HG03558 (cell line): Measurements from ENCODE around the gene REXO2.

Source experiments
- ATAC-seq: cut with Tn5 transposase; IDR thresholded peaks from one replicate; pipeline ENCODE4 v1.9.1; 2021; ENCODE audit warnings: moderate number of reproducible peaks; ENCODE audit not compliant: unreplicated experiment; ENCODE audit errors: extremely low read depth

The REXO2 gene

GRCh38 chr11:114439229-114440120 is at the start of gene REXO2:
REXO2 (plus strand) TSS chr11:114439467; CDS start chr11:114439529, 62 bp downstream.
- peak; percentile 95 for ATAC-seq

GRCh38 chr11:114392735-114393667 is 46.3 kb upstream of the REXO2 start:
- ATAC-seq = no peak

GRCh38 chr11:114395736-114396135 is 43.5 kb upstream of the REXO2 start:
- ATAC-seq = no peak

GRCh38 chr11:114396916-114397315 is 42.4 kb upstream of the REXO2 start:
- no peak for ATAC-seq

- ATAC-seq = no peak
These were observed 41.8 kb upstream of the REXO2 start for GRCh38 chr11:114397349-114397982.

GRCh38 chr11:114398303-114398920 is 40.9 kb upstream of the REXO2 start:
- no peak for ATAC-seq

GRCh38 chr11:114399490-114400215 is 39.6 kb upstream of the REXO2 start:
- peak; percentile 15 for ATAC-seq

- ATAC-seq = peak; percentile 93
These were observed 38.9 kb upstream of the REXO2 start, which contains the start of the genes C11orf71 and RBM7 for GRCh38 chr11:114400216-114400914. C11orf71 (minus strand) TSS chr11:114400511; CDS start chr11:114400331, 180 bp downstream. RBM7 (plus strand) TSS chr11:114400666; CDS start chr11:114400672, 6 bp downstream.

GRCh38 chr11:114400915-114401223 is 38.4 kb upstream of the REXO2 start:
- ATAC-seq = no peak

GRCh38 chr11:114401311-114401710 is 38.0 kb upstream of the REXO2 start:
- ATAC-seq = no peak

GRCh38 chr11:114412946-114413345 is 26.3 kb upstream of the REXO2 start:
- no peak for ATAC-seq

- ATAC-seq = no peak
These were observed 25.3 kb upstream of the REXO2 start for GRCh38 chr11:114413958-114414357.

- ATAC-seq = no peak
These were observed 22.8 kb upstream of the REXO2 start for GRCh38 chr11:114416441-114416961.

- ATAC-seq = no peak
These were observed 13.0 kb upstream of the REXO2 start for GRCh38 chr11:114426280-114426679.

GRCh38 chr11:114430290-114430689 is 9.0 kb upstream of the REXO2 start:
- no peak for ATAC-seq

- no peak for ATAC-seq
These were observed 6.4 kb upstream of the REXO2 start for GRCh38 chr11:114432893-114433292.

GRCh38 chr11:114433376-114433775 is 5.9 kb upstream of the REXO2 start:
- ATAC-seq = no peak

- no peak for ATAC-seq
These were observed 964 bp upstream of the REXO2 start for GRCh38 chr11:114438303-114438702.
